H9 (cell line): Measurements from ENCODE around the gene SCTR. TPM values are rescaled to one million over a fixed set of nuclear protein-coding genes. Genes with fewer than 3 reads are reported as not detected.

ENCODE experiments used
- DNase-seq: peaks from one replicate; pipeline ENCODE4 v3.0.0-alpha.2; 2017
- H2AFZ ChIP-seq: one replicate; pipeline ENCODE4 v1.6.1; 2013; ENCODE audit warnings: mild to moderate bottlenecking, low read length, control low read depth, moderate library complexity
- H2AK5ac ChIP-seq: 2 replicates; pipeline ENCODE4 v1.6.1; 2013; ENCODE audit warnings: low read length, control low read depth, mixed read lengths; ENCODE audit not compliant: insufficient read length
- H2BK120ac ChIP-seq: one replicate; pipeline ENCODE4 v1.6.1; 2013; ENCODE audit warnings: low read depth, mild to moderate bottlenecking, low read length, control low read depth, inconsistent platforms; ENCODE audit not compliant: poor library complexity, severe bottlenecking
- H2BK12ac ChIP-seq: 2 replicates; pipeline ENCODE4 v1.6.1; 2013; ENCODE audit warnings: low read length, control low read depth, mixed read lengths, low read depth; ENCODE audit not compliant: insufficient read length
- H2BK15ac ChIP-seq: 2 replicates; pipeline ENCODE4 v1.6.1; 2013; ENCODE audit warnings: low read depth, low read length, control low read depth
- H2BK20ac ChIP-seq: one replicate; pipeline ENCODE4 v1.6.1; 2013; ENCODE audit warnings: low read depth, mild to moderate bottlenecking, low read length, control low read depth, inconsistent platforms; ENCODE audit not compliant: poor library complexity, severe bottlenecking
- H2BK5ac ChIP-seq: 2 replicates; pipeline ENCODE4 v1.6.1; 2013; ENCODE audit warnings: low read length, control low read depth, mixed read lengths; ENCODE audit not compliant: insufficient read length
- H3K14ac ChIP-seq: 2 replicates; pipeline ENCODE4 v1.6.1; 2013; ENCODE audit warnings: low read length, control low read depth; ENCODE audit not compliant: insufficient read depth
- H3K18ac ChIP-seq: 2 replicates; pipeline ENCODE4 v1.6.1; 2013; ENCODE audit warnings: low read depth, mild to moderate bottlenecking, mixed read lengths, low read length, control low read depth; ENCODE audit not compliant: insufficient read length
- H3K23ac ChIP-seq: 2 replicates; pipeline ENCODE4 v1.6.1; 2013; ENCODE audit warnings: low read length, control low read depth, mixed read lengths, low read depth; ENCODE audit not compliant: insufficient read length
- H3K23me2 ChIP-seq: 2 replicates; pipeline ENCODE4 v1.6.1; 2013; ENCODE audit warnings: low read depth, mild to moderate bottlenecking, mixed read lengths, low read length, control low read depth; ENCODE audit not compliant: insufficient read length, poor library complexity, severe bottlenecking
- H3K27ac ChIP-seq: 2 replicates; pipeline ENCODE4 v1.5.1; 2013; ENCODE audit warnings: low read length, control low read depth, mixed read lengths, low read depth; ENCODE audit not compliant: insufficient read length
- H3K27me3 ChIP-seq: 2 replicates; pipeline ENCODE4 v1.6.1; 2013; ENCODE audit warnings: low read length, control low read depth, inconsistent platforms; ENCODE audit not compliant: insufficient read depth
- H3K4ac ChIP-seq: 2 replicates; pipeline ENCODE4 v1.6.1; 2013; ENCODE audit warnings: low read depth, mild to moderate bottlenecking, control low read depth, inconsistent platforms, low read length, moderate library complexity
- H3K4me1 ChIP-seq: 2 replicates; pipeline ENCODE4 v1.6.1; 2013; ENCODE audit warnings: low read length, control low read depth, inconsistent platforms; ENCODE audit not compliant: insufficient read depth
- H3K4me2 ChIP-seq: 2 replicates; pipeline ENCODE4 v1.6.1; 2013; ENCODE audit warnings: low read length, control low read depth, mixed read lengths; ENCODE audit not compliant: insufficient read length, insufficient read depth
- H3K56ac ChIP-seq: 2 replicates; pipeline ENCODE4 v1.6.1; 2013; ENCODE audit warnings: low read depth, mild to moderate bottlenecking, mixed read lengths, low read length, control low read depth; ENCODE audit not compliant: insufficient read length
- H3K79me1 ChIP-seq: 2 replicates; pipeline ENCODE4 v1.6.1; 2013; ENCODE audit warnings: low read depth, mild to moderate bottlenecking, moderate library complexity, low read length, control low read depth, inconsistent platforms; ENCODE audit not compliant: insufficient read depth, poor library complexity, severe bottlenecking
- H3K79me2 ChIP-seq: 2 replicates; pipeline ENCODE4 v1.6.1; 2013; ENCODE audit warnings: low read length, control low read depth, inconsistent platforms; ENCODE audit not compliant: insufficient read depth
- H3K9ac ChIP-seq: 2 replicates; pipeline ENCODE4 v1.6.1; 2013; ENCODE audit warnings: low read length, control low read depth, mixed read lengths; ENCODE audit not compliant: insufficient read length; ENCODE audit errors: extremely low read depth
- H3K9me3 ChIP-seq: one replicate; pipeline ENCODE4 v1.6.1; 2013; ENCODE audit warnings: low read depth, low read length, inconsistent platforms; ENCODE audit not compliant: control insufficient read depth
- H3T11ph ChIP-seq: one replicate; pipeline ENCODE4 v1.6.1; 2013; ENCODE audit warnings: mild to moderate bottlenecking, low read length, control low read depth, inconsistent platforms
- H4K20me1 ChIP-seq: one replicate; pipeline ENCODE4 v1.6.1; 2013; ENCODE audit not compliant: control insufficient read depth, insufficient read length, insufficient read depth
- H4K5ac ChIP-seq: 2 replicates; pipeline ENCODE4 v1.6.1; 2013; ENCODE audit warnings: low read depth, mild to moderate bottlenecking, mixed read lengths, low read length, control low read depth; ENCODE audit not compliant: insufficient read length
- H4K8ac ChIP-seq: replicated peaks from 2 replicates; pipeline ENCODE4 v1.6.1; 2013; ENCODE audit warnings: low read length, control low read depth, mixed read lengths, low read depth; ENCODE audit not compliant: insufficient read length
- H4K91ac ChIP-seq: 2 replicates; pipeline ENCODE4 v1.6.1; 2013; ENCODE audit warnings: low read depth, mild to moderate bottlenecking, moderate library complexity, mixed read lengths, low read length, control low read depth; ENCODE audit not compliant: insufficient read length
- H3K27ac Mint-ChIP-seq, 3 experiments: 2 replicates in 2 of 3; 3 replicates in 1 of 3; pipeline ENCODE4 v1.8.0; 2020 to 2021; ENCODE audit warnings: mixed read lengths in 3 of 3, mild to moderate bottlenecking in 1 of 3, moderate library complexity in 1 of 3
- H3K27me3 Mint-ChIP-seq: 2 replicates; pipeline ENCODE4 v1.8.0; 2021; ENCODE audit warnings: low read depth, mild to moderate bottlenecking, moderate library complexity, mixed read lengths
- H3K36me3 Mint-ChIP-seq, 3 experiments: 2 replicates in 2 of 3; 3 replicates in 1 of 3; pipeline ENCODE4 v1.8.0; 2020 to 2021; ENCODE audit warnings: low read depth in 3 of 3, mixed read lengths in 3 of 3; ENCODE audit not compliant: insufficient read depth in 1 of 3
- H3K4me1 Mint-ChIP-seq, 2 experiments: 2 replicates each; pipeline ENCODE4 v1.8.0; 2020; ENCODE audit warnings: mixed read lengths in 2 of 2
- H3K4me3 Mint-ChIP-seq, 2 experiments: 2 replicates in 1 of 2; 3 replicates in 1 of 2; pipeline ENCODE4 v1.8.0; 2020 to 2021; ENCODE audit warnings: mild to moderate bottlenecking in 2 of 2, mixed read lengths in 2 of 2, moderate library complexity in 1 of 2
- H3K9me3 Mint-ChIP-seq, 2 experiments: 2 replicates in 1 of 2; 3 replicates in 1 of 2; pipeline ENCODE4 v1.8.0; 2020; ENCODE audit warnings: mild to moderate bottlenecking in 2 of 2, mixed read lengths in 2 of 2, moderate library complexity in 1 of 2
- WGBS: extraction: QIAGEN DNeasy Blood & Tissue Kit; methylation state at CpG from one replicate; pipeline ENCODE4 v1.1.7; 2013; ENCODE audit warnings: missing lambda C conversion rate, low lambda C conversion rate, mixed read lengths; ENCODE audit not compliant: insufficient read length; ENCODE audit errors: extremely low coverage; 5-methylcytosine and 5-hydroxymethylcytosine counted together
- total RNA-seq: library from RNA; stranded (reverse); gene quantifications from 2 replicates; pipeline ENCODE4 v1.2.1, GENCODE V29; 2021
- TF ChIP-seq, protein P1 (sequence below): fragments of 200-600 bp; sonication (generic); conservative IDR thresholded peaks from 3 replicates; pipeline ENCODE4 v1.8.0; 2021; ENCODE audit warnings: antibody characterized with exemption, mild to moderate bottlenecking

The SCTR gene
- total RNA-seq, 1 experiment from 2014 or later, result not detected

DNA sequence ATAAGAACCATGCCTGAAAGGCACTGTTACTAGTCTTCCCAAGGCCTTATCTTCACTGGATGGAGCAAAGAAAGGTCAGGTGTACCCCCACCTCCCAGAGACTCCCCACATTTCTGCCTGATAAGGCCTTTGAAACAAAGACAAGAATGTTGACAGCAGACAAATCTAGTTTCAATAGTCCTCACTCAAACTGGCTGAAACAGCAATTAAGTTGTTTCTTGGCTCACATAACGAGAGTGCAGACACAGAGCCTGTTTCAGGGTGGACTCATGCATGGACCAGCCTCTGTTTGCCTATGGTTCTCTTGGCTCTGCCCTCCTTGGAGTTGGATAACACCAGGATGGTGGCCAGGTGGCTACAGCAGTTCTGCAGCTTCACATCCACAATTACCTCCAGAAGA lies 12.4 kb upstream of the SCTR start:
- Histone ChIP-seq H4K5ac (no peak overlapping the region), H3K27me3 (no peaks in the 10 kb centered on the region), H2BK15ac (no peak overlapping the region), H2BK12ac (no peak overlapping the region), H3K9me3 (no peaks in the 10 kb centered on the region), H2AFZ (no peak overlapping the region), H3K79me2 (no peaks in the 10 kb centered on the region), H3K23me2 (no peaks in the 10 kb centered on the region), H2BK5ac (no peak overlapping the region), H2BK20ac (no peak overlapping the region), H3K56ac (no peak overlapping the region), H3K9ac (no peak overlapping the region), H3K4me1 (no peaks in the 10 kb centered on the region), H2BK120ac (no peak overlapping the region), H3K27ac (no peak overlapping the region), H4K8ac (no peak overlapping the region), H3K18ac (no peak overlapping the region), H4K91ac (no peak overlapping the region), H2AK5ac (no peak overlapping the region), H3K4ac (no peak overlapping the region), H3K4me2 (no peak overlapping the region), H4K20me1 (no peaks in the 10 kb centered on the region), H3K23ac (no peak overlapping the region), H3T11ph (no peak overlapping the region), H3K14ac (no peak overlapping the region), H3K79me1 (no peaks in the 10 kb centered on the region)
- no peak overlapping the region for H3K27ac Mint-ChIP-seq
- WGBS, result no CpG with 5 or more reads among the region's 1 CpG
- peaks cover 11 to 13% of the 10 kb centered on the region in 2 experiments for H3K9me3 Mint-ChIP-seq
- H3K4me3 Mint-ChIP-seq, result no peak overlapping the region
- peaks cover 3 to 12% (median 4%) of the 10 kb centered on the region in 3 experiments; a peak in 6 of 7 replicates for H3K36me3 Mint-ChIP-seq
- H3K27me3 Mint-ChIP-seq, result no peaks in the 10 kb centered on the region; the same call in none of the 2 replicates
- TF ChIP-seq, protein P1, sequence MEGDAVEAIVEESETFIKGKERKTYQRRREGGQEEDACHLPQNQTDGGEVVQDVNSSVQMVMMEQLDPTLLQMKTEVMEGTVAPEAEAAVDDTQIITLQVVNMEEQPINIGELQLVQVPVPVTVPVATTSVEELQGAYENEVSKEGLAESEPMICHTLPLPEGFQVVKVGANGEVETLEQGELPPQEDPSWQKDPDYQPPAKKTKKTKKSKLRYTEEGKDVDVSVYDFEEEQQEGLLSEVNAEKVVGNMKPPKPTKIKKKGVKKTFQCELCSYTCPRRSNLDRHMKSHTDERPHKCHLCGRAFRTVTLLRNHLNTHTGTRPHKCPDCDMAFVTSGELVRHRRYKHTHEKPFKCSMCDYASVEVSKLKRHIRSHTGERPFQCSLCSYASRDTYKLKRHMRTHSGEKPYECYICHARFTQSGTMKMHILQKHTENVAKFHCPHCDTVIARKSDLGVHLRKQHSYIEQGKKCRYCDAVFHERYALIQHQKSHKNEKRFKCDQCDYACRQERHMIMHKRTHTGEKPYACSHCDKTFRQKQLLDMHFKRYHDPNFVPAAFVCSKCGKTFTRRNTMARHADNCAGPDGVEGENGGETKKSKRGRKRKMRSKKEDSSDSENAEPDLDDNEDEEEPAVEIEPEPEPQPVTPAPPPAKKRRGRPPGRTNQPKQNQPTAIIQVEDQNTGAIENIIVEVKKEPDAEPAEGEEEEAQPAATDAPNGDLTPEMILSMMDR, result no peak
- peaks cover 10 to 13% of the 10 kb centered on the region in 2 experiments for H3K4me1 Mint-ChIP-seq
- no peak for DNase-seq
